ENCODE data around the gene ADSS1. TPM values are rescaled to one million over a fixed set of nuclear protein-coding genes. Genes with fewer than 3 reads are reported as not detected.

ADSS1 gene
- total RNA-seq, 4 donors from 2014 or later, result 5.1 to 32.2 (median 8.8) TPM

DNA sequence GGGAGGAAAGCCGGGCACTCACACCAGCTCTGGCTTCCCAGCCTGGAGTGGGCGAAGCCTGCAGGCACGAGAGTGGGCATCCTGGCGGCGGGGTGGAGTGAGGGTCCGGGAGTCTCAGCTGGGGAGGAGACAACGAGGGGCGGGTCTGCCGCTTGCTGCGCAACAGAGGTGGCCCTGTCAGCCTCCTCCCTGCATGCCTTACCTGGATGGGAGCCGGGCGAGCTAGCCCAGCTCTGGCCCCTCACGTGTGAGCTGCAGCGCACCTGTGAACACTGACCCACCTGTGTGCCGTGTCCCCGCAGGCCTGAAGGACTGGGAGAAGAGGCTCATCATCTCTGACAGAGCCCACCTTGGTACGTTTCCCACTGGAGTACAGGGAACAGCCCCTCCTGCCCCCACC, 15.0 kb downstream of the ADSS1 start:
- ATAC-seq, result no peak
- H3K27ac ChIP-seq, result no peak overlapping the region
- TF ChIP-seq EP300 (IDR thresholded peaks at IDR 0.05) (no peak), POLR2A (IDR thresholded peaks at IDR 0.05) (no peak), POLR2AphosphoS5 (IDR thresholded peaks at IDR 0.05) (no peak)
- TF ChIP-seq, protein P1, sequence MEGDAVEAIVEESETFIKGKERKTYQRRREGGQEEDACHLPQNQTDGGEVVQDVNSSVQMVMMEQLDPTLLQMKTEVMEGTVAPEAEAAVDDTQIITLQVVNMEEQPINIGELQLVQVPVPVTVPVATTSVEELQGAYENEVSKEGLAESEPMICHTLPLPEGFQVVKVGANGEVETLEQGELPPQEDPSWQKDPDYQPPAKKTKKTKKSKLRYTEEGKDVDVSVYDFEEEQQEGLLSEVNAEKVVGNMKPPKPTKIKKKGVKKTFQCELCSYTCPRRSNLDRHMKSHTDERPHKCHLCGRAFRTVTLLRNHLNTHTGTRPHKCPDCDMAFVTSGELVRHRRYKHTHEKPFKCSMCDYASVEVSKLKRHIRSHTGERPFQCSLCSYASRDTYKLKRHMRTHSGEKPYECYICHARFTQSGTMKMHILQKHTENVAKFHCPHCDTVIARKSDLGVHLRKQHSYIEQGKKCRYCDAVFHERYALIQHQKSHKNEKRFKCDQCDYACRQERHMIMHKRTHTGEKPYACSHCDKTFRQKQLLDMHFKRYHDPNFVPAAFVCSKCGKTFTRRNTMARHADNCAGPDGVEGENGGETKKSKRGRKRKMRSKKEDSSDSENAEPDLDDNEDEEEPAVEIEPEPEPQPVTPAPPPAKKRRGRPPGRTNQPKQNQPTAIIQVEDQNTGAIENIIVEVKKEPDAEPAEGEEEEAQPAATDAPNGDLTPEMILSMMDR (IDR thresholded peaks at IDR 0.05), result no peak
- H3K36me3 ChIP-seq, result peaks cover 0 to 39% of the 10 kb centered on the region in 2 donors
- no peak overlapping the region for H3K4me3 ChIP-seq
- peaks cover 0 to 33% (median 22%) of the 10 kb centered on the region in 3 donors for H3K4me1 ChIP-seq
- no peaks in the 10 kb centered on the region for H3K9me3 ChIP-seq
- 94% methylated on average over 7 of the region's 17 CpGs; no CpG with 5 or more reads in 1 of the 2 donors for WGBS, 2 donors (ENCODE audit: low coverage in 1 of 2)
- no peaks in the 10 kb centered on the region for H3K27me3 ChIP-seq

DNA sequence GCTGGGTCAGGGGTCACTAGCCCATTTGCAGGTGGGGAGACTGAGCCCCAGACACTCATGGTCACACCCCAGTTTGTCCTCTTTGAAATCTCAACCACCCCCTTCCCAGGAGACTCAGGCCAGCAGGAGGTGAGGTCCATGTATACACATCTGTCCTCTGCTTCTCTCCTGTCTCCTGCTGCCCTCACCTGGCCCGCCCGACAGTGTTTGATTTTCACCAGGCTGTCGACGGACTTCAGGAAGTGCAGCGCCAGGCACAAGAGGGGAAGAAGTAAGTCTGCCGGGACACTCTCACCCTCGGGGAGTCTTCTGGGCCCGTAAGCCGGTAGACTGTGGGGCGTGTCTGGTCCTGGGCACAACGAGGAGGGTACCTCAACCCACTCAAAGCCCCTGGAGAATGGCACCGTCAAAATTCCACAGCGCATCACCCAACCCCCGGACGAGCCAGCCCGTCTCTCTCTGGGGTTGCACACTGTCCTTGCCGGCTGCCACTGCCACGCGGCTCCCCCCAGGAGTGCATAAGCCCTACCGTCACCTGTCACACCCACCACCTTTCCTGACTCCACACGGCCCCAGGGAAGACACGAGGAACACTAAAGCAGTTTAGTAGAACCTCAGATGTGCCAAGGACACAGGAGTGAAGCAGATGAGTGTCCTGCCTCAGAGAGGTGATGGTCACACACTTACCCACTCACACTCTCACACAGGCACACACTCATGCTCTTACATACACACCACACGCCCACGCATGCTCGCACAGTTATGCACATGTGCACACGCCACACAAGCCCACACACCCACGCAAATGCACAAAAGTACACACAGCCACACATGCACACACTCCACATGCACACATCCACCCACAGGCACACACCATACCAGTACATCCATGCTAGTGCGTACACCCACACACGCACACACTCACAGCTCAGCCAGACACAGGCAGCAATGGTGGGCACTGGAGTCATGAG, 15.8 kb downstream of the ADSS1 start:
- H3K9me3 ChIP-seq, result no peaks in the 10 kb centered on the region
- H3K4me3 ChIP-seq, result no peak overlapping the region
- peaks cover 0 to 25% (median 22%) of the 10 kb centered on the region in 3 donors for H3K4me1 ChIP-seq
- WGBS, 2 donors (ENCODE audit: low coverage in 1 of 2), result 80 to 95% methylated on average over 7 to 8 of the region's 29 CpGs
- H3K36me3 ChIP-seq, result peaks cover 0 to 45% of the 10 kb centered on the region in 2 donors
- TF ChIP-seq POLR2A (IDR thresholded peaks at IDR 0.05) (no peak), EP300 (IDR thresholded peaks at IDR 0.05) (no peak), POLR2AphosphoS5 (IDR thresholded peaks at IDR 0.05) (no peak)
- TF ChIP-seq, protein P1 (IDR thresholded peaks at IDR 0.05), result no peak
- ATAC-seq, result no peak
- H3K27ac ChIP-seq, result no peak overlapping the region
- H3K27me3 ChIP-seq, result no peaks in the 10 kb centered on the region

DNA sequence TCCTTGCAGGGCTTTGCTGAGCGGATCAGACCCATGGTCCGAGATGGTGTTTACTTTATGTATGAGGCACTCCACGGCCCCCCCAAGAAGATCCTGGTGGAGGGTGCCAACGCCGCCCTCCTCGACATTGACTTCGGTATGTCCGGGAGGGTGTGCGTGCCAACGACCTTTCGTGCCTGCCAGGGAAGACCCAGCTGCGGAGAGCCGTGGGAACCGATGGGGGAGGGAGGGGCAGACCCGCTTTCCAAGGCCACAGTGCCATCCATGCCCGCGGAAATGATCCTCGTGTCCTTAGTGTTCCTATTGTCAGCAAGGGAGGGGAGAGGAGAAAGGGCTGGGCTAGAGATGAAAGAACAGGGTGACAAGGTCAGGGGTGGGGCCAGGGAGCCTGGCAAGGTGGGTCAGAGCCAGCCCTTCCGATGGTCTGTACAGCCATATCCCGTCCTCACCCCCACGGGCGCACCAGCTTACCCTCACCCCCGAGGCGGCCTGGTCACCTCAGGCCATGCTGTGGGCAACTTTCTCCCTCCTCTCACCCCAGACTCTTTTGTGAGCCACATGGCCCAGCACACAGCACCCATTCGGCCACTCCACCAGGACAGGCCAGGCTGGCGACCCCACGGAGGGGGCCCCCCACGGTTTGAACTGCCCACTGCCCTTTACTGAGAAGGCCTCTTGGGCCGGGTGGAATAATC, 17.2 kb downstream of the ADSS1 start:
- Histone ChIP-seq H3K27me3 (no peaks in the 10 kb centered on the region), H3K4me3 (no peak overlapping the region), H3K4me1 (peaks cover under 1 to 20% (median 12%) of the 10 kb centered on the region in 3 donors), H3K27ac (no peak overlapping the region), H3K9me3 (no peaks in the 10 kb centered on the region), H3K36me3 (peaks cover 0 to 45% of the 10 kb centered on the region in 2 donors)
- TF ChIP-seq POLR2A (IDR thresholded peaks at IDR 0.05), result no peak
- TF ChIP-seq POLR2AphosphoS5 (IDR thresholded peaks at IDR 0.05), result no peak
- TF ChIP-seq, protein P1 (IDR thresholded peaks at IDR 0.05), result no peak
- no peak for TF ChIP-seq EP300 (IDR thresholded peaks at IDR 0.05)
- WGBS, 2 donors (ENCODE audit: low coverage in 1 of 2), result 83% methylated on average over 12 of the region's 29 CpGs; no CpG with 5 or more reads in 1 of the 2 donors
- ATAC-seq, result no peak

DNA sequence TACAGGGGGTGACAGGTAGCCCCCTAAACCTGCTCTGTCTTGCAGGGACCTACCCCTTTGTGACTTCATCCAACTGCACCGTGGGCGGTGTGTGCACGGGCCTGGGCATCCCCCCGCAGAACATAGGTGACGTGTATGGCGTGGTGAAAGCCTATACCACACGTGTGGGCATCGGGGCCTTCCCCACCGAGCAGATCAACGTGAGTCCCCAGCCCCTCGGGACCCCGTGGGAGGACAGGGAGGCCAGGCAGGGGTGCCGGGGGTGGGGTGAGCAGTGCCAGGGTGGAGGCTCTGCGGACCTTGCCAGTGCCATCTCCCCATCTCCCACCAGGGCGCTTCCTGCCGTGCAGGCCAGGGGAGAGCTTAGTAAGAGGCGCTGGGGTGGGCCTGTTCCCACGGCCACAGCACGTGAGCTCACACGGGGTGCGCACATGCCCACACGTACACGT, 17.8 kb downstream of the ADSS1 start:
- no CpG with 5 or more reads among the region's 23 CpGs for WGBS, 2 donors (ENCODE audit: low coverage in 1 of 2)
- ATAC-seq, result no peak
- peaks cover 0 to 45% of the 10 kb centered on the region in 2 donors for H3K36me3 ChIP-seq
- H3K4me3 ChIP-seq, result no peak overlapping the region
- H3K4me1 ChIP-seq, result peaks cover 3 to 20% (median 12%) of the 10 kb centered on the region in 3 donors
- H3K27ac ChIP-seq, result no peak overlapping the region
- H3K27me3 ChIP-seq, result no peaks in the 10 kb centered on the region
- H3K9me3 ChIP-seq, result no peaks in the 10 kb centered on the region
- no peak for TF ChIP-seq EP300 (IDR thresholded peaks at IDR 0.05)
